NK-92 treated with Interleukin-12 subunit alpha and Interleukin-12 subunit beta, amount 100 ng/mL, for 24 hours (cell line): ENCODE data around the gene OSTM1.

ENCODE experiments used
- DNase-seq: peaks from one replicate; lab custom pipeline; 2025; lab: John Stamatoyannopoulos, UW

The OSTM1 gene

GRCh38 chr6:108074359-108075144 is at the start of gene OSTM1:
OSTM1 (minus strand) TSS chr6:108074741; CDS start chr6:108074651, 90 bp downstream.
- peak; percentile 87 for DNase-seq

DNA sequence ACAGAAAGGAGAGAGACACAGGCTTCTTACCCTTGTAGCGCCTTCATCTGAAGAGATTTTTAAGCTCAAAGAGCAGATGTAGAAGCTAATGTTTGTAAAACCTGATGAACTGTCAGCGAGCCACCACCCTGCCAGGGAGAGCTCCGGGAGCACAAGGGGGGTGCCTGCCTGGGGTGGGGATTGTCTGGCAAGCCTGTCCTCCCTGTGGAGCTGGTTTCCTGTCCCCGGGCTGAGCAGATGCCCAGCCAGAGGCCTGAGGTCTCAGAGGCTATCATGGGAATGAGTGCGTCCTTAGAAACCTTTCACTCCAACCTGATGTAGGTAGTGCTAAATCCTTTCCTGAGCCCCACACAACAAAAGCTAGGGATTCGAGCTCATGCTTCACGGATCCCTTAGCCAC is 49.4 kb upstream of the OSTM1 start:
- DNase-seq: no peak

- DNase-seq: no peak
Measured at GRCh38 chr6:108123481-108123929, 49.0 kb upstream of the OSTM1 start.

DNA sequence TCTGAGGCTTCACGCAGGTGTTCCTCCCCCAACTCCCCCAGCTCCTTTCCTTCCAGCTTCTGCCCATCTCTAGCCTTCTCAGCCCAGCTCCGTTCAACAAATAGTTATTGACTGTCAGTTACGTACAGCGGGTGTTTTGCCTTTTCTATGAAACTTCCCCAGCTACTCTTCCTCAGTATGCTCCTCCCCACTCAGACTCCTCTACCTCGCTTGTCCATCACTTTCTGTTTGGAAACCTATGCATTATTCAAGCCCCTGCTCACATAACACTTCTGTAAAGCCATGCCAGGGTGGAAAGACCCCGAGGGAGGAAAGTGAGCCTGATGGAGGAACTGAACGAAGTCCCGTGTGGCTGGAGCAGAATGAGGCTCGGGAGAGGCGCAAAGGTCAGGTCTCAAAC is 47.1 kb upstream of the OSTM1 start:
- DNase-seq: no peak

GRCh38 chr6:108120311-108120710 is 45.8 kb upstream of the OSTM1 start:
- DNase-seq: no peak

DNA sequence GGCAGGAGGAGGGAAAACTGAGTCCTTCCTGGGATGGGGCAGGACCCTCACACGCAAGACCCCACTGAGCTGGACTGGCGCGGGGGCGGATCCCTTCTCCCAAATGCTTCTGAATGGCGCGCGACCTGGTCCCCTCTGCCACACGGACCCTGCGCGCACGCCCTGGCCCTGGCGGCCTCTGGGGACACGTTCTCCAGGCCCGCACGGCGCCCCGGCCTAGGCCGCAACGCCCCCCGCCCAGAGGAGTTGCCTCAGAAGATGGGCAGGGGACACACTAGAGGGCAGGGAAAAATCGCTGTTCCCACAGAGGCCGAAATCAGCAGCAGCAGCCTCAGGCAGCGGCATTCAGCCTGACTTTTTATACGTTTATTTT is 45.2 kb upstream of the OSTM1 start:
- DNase-seq: no peak

- no peak for DNase-seq
Measured at GRCh38 chr6:108118810-108119768, 44.5 kb upstream of the OSTM1 start.

DNA sequence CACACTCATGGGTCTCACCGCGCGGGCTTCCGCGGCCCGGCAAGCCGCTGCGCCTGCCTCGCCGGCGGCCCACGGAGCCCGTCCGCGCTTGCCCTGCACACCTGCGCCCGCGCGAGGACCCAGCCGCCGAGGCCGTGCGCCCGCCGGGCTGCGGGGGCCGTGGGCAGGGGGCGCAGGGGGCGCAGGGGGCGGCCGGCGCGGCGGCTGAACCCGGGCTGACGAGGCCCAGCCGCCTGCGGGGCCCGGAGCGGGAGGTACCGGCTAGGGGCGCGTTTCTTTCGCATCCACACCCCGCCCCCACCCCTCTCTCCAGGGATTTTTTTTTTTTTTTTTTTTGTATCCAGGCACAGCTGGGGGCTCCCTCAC is 43.8 kb upstream of the OSTM1 start:
- DNase-seq: no peak

DNA sequence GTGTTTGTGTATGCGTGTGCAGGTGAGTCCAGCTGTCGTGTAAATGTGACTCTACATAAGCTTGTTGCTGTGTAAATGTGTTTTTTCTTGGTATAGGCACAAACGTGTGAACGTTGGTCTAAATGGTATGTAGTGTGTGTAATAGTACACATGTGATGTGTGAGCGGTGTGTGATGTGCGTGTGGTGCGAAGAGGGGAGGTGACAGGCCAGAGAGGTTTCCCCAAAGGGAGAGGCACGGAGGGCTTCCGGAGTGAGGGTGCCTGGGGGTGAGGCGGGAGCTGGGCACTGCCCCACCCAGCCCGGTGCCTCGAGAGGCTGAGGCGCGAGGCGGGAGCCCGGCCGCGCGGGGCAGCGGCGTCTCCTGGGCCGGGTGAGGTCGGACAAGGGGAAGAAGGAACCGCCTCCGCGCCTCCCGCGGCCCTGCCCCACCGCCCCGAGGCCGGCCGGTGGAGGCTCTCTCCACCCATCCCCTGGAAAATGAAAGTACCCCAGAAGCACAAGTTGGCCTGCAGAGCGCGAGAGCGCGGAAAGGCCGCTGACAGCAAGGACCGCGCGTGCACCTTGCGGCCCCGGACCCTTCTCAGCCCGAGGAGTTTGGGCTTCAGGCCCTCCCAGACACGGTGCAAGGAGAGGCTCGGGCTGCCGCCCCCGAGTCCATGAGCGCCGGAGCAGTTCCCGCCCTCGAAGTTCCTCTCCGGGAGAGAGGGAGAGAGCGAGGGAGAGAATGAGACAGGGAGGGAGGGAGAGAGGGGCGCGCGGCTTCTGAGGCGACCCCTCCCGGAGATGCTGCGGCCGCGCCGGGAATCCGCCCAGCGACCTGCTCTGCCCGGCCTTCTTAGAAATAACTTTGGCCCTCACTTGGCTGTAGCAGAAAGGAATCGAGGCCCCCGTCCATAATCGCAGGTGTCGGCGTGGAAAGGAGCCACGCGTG is 43.2 kb upstream of the OSTM1 start:
- DNase-seq: no peak

GRCh38 chr6:108116546-108117426 is 42.2 kb upstream of the OSTM1 start:
- no peak for DNase-seq

DNA sequence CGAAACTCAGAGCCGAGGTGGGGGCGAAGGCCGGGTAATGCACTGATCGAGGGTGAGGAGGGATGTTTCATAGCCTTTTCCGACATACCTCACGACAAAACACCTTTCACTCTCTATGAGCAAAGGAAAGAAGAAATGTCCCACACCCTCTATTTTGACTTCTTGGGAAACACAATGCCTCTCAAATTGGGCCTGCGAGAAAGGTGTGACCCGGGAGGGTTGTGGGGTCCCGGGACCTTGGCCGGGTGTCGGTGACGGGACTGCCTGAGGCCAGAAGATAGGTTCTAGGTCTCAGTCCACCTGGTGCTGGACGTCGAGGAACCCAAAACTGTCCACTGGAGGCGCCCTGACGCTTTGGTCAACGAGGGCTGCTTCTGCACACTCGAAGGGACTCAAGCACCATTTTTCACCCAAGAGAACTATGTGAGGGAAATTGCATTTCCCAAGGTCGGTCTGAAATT is 41.1 kb upstream of the OSTM1 start:
- DNase-seq: no peak

GRCh38 chr6:108114841-108115597 is 40.5 kb upstream of the OSTM1 start:
- DNase-seq: no peak

DNA sequence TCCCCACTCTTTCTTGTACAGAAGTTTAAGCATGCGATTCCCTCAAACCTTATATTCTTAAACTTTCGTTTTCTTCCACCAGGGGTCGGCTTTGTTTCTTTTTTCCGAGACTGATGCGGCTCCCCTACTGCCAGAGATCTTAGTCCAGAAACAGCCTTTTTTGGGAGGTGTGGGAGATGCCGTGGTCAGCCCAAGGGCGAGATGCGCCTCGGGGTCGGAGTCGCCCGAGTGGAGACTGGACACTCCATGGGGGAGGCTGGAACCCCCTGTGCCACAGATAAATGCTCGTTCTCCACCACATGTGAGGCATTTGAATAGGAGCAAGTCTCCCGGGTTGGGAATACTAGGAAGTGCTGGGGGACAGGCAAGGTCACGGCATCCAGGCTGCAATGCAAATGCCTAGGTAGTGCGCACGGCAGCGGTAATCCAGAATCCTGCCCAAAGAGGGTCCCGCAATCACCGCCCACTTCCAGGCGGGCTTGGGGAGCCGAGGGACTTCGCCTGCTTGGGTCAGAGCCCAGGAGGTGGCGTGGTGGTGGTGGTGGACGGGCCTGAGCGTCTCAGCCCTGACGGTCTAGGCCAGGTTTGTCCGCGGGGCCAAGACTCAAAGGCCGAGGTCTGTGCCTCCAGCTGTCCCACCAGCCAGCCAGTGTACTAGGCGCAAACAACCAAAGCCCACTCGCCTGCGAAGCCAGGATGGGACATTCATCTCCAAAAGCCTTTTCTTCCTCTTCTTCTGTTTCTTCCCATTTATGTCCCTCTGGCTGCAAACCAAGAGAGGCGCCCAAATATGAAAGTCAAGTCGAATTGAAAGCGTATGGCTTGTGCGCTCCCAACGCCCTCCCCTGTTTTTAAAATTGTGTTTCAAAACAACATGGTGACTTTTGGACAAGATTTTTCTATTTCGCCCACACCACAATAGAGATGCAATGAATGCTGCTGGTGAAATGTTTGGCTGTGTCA is 39.3 kb upstream of the OSTM1 start:
- DNase-seq: no peak

- no peak for DNase-seq
Measured at GRCh38 chr6:108108374-108108773, 33.8 kb upstream of the OSTM1 start.

- DNase-seq: no peak
Measured at GRCh38 chr6:108107102-108107501, 32.6 kb upstream of the OSTM1 start.

DNA sequence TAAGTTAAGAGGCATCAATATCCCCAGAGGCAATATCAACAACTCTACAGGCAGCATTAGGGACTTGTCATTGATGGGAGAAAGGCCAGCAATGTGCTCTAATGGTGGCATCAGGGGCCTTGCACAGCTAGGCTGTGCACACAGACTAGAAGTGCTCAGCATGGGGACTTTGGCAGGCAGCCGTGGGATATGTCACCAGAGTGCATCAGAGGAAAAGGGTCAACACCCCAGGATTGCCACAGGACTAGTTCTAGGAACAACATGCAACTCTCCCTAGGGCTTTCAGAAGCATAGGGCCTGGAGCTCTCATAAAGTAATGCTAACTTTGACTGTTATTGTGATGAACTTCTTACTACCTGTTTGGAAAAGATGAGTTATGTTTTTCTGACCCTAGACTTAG is 32.2 kb upstream of the OSTM1 start:
- DNase-seq: no peak

GRCh38 chr6:108106261-108106660 is 31.7 kb upstream of the OSTM1 start:
- DNase-seq: no peak

GRCh38 chr6:108105571-108105970 is 31.0 kb upstream of the OSTM1 start:
- no peak for DNase-seq

DNA sequence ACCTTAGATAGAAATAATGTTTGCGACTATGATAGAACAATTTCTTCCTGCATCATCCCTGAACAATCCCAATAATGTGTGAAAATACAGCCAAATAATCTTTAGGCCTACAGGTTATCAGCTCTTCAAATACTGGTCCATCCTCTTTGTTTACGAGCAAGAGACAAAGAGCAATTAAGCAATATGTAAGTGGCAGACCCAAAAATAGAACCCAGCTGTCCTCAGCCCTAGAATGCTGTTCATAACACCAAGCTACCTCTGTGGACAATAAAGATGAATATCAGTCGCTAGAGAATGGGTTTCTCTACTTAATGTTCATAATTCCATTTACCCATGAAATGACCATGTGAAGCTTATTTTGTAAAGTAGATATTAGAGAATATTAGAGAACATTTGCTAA is 28.4 kb upstream of the OSTM1 start:
- DNase-seq: no peak
